HepG2 (cell line): Measurements from ENCODE around the gene RSPH9.

ENCODE experiments used
- BHLHE40 ChIP-seq: IDR thresholded peaks from 2 replicates; pipeline ENCODE4 v1.6.1; 2011; ENCODE audit warnings: low read length, improper control_type of control experiment
- HMG20A ChIP-seq: IDR thresholded peaks from 2 replicates; pipeline ENCODE4 v1.6.1; 2016; ENCODE audit warnings: borderline replicate concordance
- JUND ChIP-seq: sonication (generic); formaldehyde crosslinking; IDR thresholded peaks from 2 replicates; pipeline ENCODE4 v1.8.0; 2022; ENCODE audit warnings: mild to moderate bottlenecking, missing genetic modification reagents
- KDM4B ChIP-seq: sonication (generic); formaldehyde crosslinking; IDR thresholded peaks from 2 replicates; pipeline ENCODE4 v1.4.0; 2020; ENCODE audit warnings: missing genetic modification reagents
- NCOA2 ChIP-seq: sonication (generic); formaldehyde crosslinking; IDR thresholded peaks from 2 replicates; pipeline ENCODE4 v1.8.0; 2022; ENCODE audit warnings: inconsistent platforms
- NFE2 ChIP-seq: sonication (generic); formaldehyde crosslinking; IDR thresholded peaks from 2 replicates; pipeline ENCODE4 v1.4.0; 2020; ENCODE audit warnings: missing genetic modification reagents
- SAFB2 ChIP-seq: sonication (generic); formaldehyde crosslinking; IDR thresholded peaks from 2 replicates; pipeline ENCODE4 v1.5.1; 2020; ENCODE audit warnings: missing genetic modification reagents, low read depth, mild to moderate bottlenecking, borderline replicate concordance
- SCMH1 ChIP-seq: sonication (generic); formaldehyde crosslinking; IDR thresholded peaks from 2 replicates; pipeline ENCODE4 v1.9.0; 2021; ENCODE audit warnings: missing genetic modification reagents, mild to moderate bottlenecking, borderline replicate concordance
- SMAD9 ChIP-seq: sonication (generic); formaldehyde crosslinking; IDR thresholded peaks from 2 replicates; pipeline ENCODE4 v1.5.1; 2020; ENCODE audit warnings: mild to moderate bottlenecking, missing genetic modification reagents
- U2AF1 ChIP-seq: fragments of 200-400 bp; formaldehyde crosslinking; optimal IDR thresholded peaks from 2 replicates; pipeline ENCODE3; 2017; ENCODE audit warnings: mild to moderate bottlenecking, low read depth, low read length
- ZNF468 ChIP-seq: sonication (generic); formaldehyde crosslinking; IDR thresholded peaks from 2 replicates; pipeline ENCODE4 v1.8.0; 2022; ENCODE audit warnings: mild to moderate bottlenecking, moderate library complexity, missing genetic modification reagents
- TF ChIP-seq, protein P1 (sequence below): sonication (generic); formaldehyde crosslinking; IDR thresholded peaks from 2 replicates; pipeline ENCODE4 v1.5.1; 2020; ENCODE audit warnings: mild to moderate bottlenecking, missing genetic modification reagents
- TF ChIP-seq, protein P2 (sequence below), 2 experiments: IDR thresholded peaks; 2 replicates each; pipeline ENCODE4 v1.6.1; 2011 to 2012; ENCODE audit warnings: low read length in 2 of 2, borderline replicate concordance in 1 of 2, low read depth in 1 of 2, mild to moderate bottlenecking in 1 of 2, moderate library complexity in 1 of 2
- TF ChIP-seq, protein P3 (sequence below): sonication (generic); formaldehyde crosslinking; IDR thresholded peaks from 2 replicates; pipeline ENCODE4 v1.5.0; 2020; ENCODE audit warnings: mild to moderate bottlenecking, missing genetic modification reagents, moderate library complexity

DNA sequence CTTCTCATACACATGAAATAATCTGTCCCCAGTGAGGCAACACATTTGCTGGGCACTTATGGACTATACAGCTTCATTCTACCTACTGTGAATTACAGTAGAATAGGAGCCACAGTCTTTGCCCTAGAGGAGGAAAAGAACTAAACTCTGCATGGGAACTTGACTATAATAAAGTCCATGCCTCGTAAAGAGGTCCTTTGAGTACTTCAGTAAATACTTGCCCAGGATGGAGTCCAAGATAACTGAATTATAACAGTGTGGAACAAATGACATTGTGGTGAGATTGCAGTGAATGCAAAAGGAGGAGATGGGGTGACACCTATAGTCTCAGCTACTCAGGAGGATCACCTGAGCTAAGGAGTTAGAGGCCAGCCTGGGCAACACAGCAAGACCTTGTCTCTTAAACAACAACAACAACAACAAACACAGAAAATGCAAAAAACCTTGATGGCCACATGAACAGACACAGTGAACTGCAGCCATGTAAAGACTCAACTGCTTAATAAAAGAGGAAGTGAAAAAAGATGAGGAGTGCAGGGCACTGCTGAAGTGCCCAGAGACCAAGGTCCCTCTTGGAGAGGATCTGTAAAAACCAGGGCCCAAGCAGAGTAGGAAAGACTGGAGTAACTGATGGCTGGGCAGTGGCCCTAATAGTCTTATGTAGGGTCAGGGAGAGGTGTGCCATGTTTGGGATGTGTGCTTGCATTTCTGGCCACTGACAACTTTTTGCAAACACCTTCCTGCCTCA is 39.0 kb downstream of the RSPH9 start:
- TF ChIP-seq SCMH1 (CRISPR knock-in tag) = no peak
- no peak for TF ChIP-seq NCOA2 (CRISPR knock-in tag)
- TF ChIP-seq, protein P1, sequence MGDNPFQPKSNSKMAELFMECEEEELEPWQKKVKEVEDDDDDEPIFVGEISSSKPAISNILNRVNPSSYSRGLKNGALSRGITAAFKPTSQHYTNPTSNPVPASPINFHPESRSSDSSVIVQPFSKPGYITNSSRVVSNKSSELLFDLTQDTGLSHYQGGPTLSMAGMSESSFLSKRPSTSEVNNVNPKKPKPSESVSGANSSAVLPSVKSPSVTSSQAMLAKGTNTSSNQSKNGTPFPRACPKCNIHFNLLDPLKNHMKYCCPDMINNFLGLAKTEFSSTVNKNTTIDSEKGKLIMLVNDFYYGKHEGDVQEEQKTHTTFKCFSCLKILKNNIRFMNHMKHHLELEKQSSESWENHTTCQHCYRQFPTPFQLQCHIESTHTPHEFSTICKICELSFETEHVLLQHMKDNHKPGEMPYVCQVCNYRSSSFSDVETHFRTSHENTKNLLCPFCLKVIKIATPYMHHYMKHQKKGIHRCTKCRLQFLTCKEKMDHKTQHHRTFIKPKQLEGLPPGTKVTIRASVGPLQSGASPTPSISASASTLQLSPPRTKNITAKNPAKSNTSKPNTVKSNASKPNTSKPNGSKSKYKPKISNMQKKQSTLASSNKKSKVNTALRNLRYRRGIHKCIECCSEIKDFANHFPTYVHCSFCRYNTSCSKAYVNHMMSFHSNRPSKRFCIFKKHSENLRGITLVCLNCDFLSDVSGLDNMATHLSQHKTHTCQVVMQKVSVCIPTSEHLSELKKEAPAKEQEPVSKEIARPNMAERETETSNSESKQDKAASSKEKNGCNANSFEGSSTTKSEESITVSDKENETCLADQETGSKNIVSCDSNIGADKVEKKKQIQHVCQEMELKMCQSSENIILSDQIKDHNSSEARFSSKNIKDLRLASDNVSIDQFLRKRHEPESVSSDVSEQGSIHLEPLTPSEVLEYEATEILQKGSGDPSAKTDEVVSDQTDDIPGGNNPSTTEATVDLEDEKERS = no peak
- TF ChIP-seq HMG20A = no peak
- no peak for TF ChIP-seq BHLHE40
- TF ChIP-seq, protein P2, sequence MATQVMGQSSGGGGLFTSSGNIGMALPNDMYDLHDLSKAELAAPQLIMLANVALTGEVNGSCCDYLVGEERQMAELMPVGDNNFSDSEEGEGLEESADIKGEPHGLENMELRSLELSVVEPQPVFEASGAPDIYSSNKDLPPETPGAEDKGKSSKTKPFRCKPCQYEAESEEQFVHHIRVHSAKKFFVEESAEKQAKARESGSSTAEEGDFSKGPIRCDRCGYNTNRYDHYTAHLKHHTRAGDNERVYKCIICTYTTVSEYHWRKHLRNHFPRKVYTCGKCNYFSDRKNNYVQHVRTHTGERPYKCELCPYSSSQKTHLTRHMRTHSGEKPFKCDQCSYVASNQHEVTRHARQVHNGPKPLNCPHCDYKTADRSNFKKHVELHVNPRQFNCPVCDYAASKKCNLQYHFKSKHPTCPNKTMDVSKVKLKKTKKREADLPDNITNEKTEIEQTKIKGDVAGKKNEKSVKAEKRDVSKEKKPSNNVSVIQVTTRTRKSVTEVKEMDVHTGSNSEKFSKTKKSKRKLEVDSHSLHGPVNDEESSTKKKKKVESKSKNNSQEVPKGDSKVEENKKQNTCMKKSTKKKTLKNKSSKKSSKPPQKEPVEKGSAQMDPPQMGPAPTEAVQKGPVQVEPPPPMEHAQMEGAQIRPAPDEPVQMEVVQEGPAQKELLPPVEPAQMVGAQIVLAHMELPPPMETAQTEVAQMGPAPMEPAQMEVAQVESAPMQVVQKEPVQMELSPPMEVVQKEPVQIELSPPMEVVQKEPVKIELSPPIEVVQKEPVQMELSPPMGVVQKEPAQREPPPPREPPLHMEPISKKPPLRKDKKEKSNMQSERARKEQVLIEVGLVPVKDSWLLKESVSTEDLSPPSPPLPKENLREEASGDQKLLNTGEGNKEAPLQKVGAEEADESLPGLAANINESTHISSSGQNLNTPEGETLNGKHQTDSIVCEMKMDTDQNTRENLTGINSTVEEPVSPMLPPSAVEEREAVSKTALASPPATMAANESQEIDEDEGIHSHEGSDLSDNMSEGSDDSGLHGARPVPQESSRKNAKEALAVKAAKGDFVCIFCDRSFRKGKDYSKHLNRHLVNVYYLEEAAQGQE (IDR thresholded peaks at IDR 0.05; ENCODE audit: borderline replicate concordance in 1 of 2, low read depth in 1 of 2, low read length in 2 of 2) = no peak
- TF ChIP-seq NFE2 (CRISPR knock-in tag) = no peak
- TF ChIP-seq, protein P3, sequence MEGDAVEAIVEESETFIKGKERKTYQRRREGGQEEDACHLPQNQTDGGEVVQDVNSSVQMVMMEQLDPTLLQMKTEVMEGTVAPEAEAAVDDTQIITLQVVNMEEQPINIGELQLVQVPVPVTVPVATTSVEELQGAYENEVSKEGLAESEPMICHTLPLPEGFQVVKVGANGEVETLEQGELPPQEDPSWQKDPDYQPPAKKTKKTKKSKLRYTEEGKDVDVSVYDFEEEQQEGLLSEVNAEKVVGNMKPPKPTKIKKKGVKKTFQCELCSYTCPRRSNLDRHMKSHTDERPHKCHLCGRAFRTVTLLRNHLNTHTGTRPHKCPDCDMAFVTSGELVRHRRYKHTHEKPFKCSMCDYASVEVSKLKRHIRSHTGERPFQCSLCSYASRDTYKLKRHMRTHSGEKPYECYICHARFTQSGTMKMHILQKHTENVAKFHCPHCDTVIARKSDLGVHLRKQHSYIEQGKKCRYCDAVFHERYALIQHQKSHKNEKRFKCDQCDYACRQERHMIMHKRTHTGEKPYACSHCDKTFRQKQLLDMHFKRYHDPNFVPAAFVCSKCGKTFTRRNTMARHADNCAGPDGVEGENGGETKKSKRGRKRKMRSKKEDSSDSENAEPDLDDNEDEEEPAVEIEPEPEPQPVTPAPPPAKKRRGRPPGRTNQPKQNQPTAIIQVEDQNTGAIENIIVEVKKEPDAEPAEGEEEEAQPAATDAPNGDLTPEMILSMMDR (CRISPR knock-in tag) = no peak
- TF ChIP-seq JUND = no peak
- TF ChIP-seq U2AF1 = no peak
- no peak for TF ChIP-seq SAFB2 (CRISPR knock-in tag)
- TF ChIP-seq ZNF468 (CRISPR knock-in tag) = no peak
- TF ChIP-seq KDM4B (CRISPR knock-in tag) = no peak
- TF ChIP-seq SMAD9 (CRISPR knock-in tag) = no peak
